H9 (cell line): ENCODE measurements around the gene EXOC3. TPM values are rescaled to one million over a fixed set of nuclear protein-coding genes. Genes with fewer than 3 reads are reported as not detected.
A peak's percentile ranks its signal among the peaks of the same experiment; 100 is the strongest.

Source experiments
- DNase-seq: peaks from one replicate; pipeline ENCODE4 v3.0.0-alpha.2; 2017
- H2AFZ ChIP-seq: one replicate; pipeline ENCODE4 v1.6.1; 2013; ENCODE audit warnings: mild to moderate bottlenecking, low read length, control low read depth, moderate library complexity
- H2AK5ac ChIP-seq: 2 replicates; pipeline ENCODE4 v1.6.1; 2013; ENCODE audit warnings: low read length, control low read depth, mixed read lengths; ENCODE audit not compliant: insufficient read length
- H2BK120ac ChIP-seq: one replicate; pipeline ENCODE4 v1.6.1; 2013; ENCODE audit warnings: low read depth, mild to moderate bottlenecking, low read length, control low read depth, inconsistent platforms; ENCODE audit not compliant: poor library complexity, severe bottlenecking
- H2BK12ac ChIP-seq: 2 replicates; pipeline ENCODE4 v1.6.1; 2013; ENCODE audit warnings: low read length, control low read depth, mixed read lengths, low read depth; ENCODE audit not compliant: insufficient read length
- H2BK15ac ChIP-seq: 2 replicates; pipeline ENCODE4 v1.6.1; 2013; ENCODE audit warnings: low read depth, low read length, control low read depth
- H2BK20ac ChIP-seq: one replicate; pipeline ENCODE4 v1.6.1; 2013; ENCODE audit warnings: low read depth, mild to moderate bottlenecking, low read length, control low read depth, inconsistent platforms; ENCODE audit not compliant: poor library complexity, severe bottlenecking
- H2BK5ac ChIP-seq: 2 replicates; pipeline ENCODE4 v1.6.1; 2013; ENCODE audit warnings: low read length, control low read depth, mixed read lengths; ENCODE audit not compliant: insufficient read length
- H3K14ac ChIP-seq: 2 replicates; pipeline ENCODE4 v1.6.1; 2013; ENCODE audit warnings: low read length, control low read depth; ENCODE audit not compliant: insufficient read depth
- H3K18ac ChIP-seq: 2 replicates; pipeline ENCODE4 v1.6.1; 2013; ENCODE audit warnings: low read depth, mild to moderate bottlenecking, mixed read lengths, low read length, control low read depth; ENCODE audit not compliant: insufficient read length
- H3K23ac ChIP-seq: 2 replicates; pipeline ENCODE4 v1.6.1; 2013; ENCODE audit warnings: low read length, control low read depth, mixed read lengths, low read depth; ENCODE audit not compliant: insufficient read length
- H3K23me2 ChIP-seq: 2 replicates; pipeline ENCODE4 v1.6.1; 2013; ENCODE audit warnings: low read depth, mild to moderate bottlenecking, mixed read lengths, low read length, control low read depth; ENCODE audit not compliant: insufficient read length, poor library complexity, severe bottlenecking
- H3K27ac ChIP-seq: 2 replicates; pipeline ENCODE4 v1.5.1; 2013; ENCODE audit warnings: low read length, control low read depth, mixed read lengths, low read depth; ENCODE audit not compliant: insufficient read length
- H3K27me3 ChIP-seq: 2 replicates; pipeline ENCODE4 v1.6.1; 2013; ENCODE audit warnings: low read length, control low read depth, inconsistent platforms; ENCODE audit not compliant: insufficient read depth
- H3K4ac ChIP-seq: 2 replicates; pipeline ENCODE4 v1.6.1; 2013; ENCODE audit warnings: low read depth, mild to moderate bottlenecking, control low read depth, inconsistent platforms, low read length, moderate library complexity
- H3K4me1 ChIP-seq: 2 replicates; pipeline ENCODE4 v1.6.1; 2013; ENCODE audit warnings: low read length, control low read depth, inconsistent platforms; ENCODE audit not compliant: insufficient read depth
- H3K4me2 ChIP-seq: 2 replicates; pipeline ENCODE4 v1.6.1; 2013; ENCODE audit warnings: low read length, control low read depth, mixed read lengths; ENCODE audit not compliant: insufficient read length, insufficient read depth
- H3K56ac ChIP-seq: 2 replicates; pipeline ENCODE4 v1.6.1; 2013; ENCODE audit warnings: low read depth, mild to moderate bottlenecking, mixed read lengths, low read length, control low read depth; ENCODE audit not compliant: insufficient read length
- H3K79me1 ChIP-seq: 2 replicates; pipeline ENCODE4 v1.6.1; 2013; ENCODE audit warnings: low read depth, mild to moderate bottlenecking, moderate library complexity, low read length, control low read depth, inconsistent platforms; ENCODE audit not compliant: insufficient read depth, poor library complexity, severe bottlenecking
- H3K79me2 ChIP-seq: 2 replicates; pipeline ENCODE4 v1.6.1; 2013; ENCODE audit warnings: low read length, control low read depth, inconsistent platforms; ENCODE audit not compliant: insufficient read depth
- H3K9ac ChIP-seq: 2 replicates; pipeline ENCODE4 v1.6.1; 2013; ENCODE audit warnings: low read length, control low read depth, mixed read lengths; ENCODE audit not compliant: insufficient read length; ENCODE audit errors: extremely low read depth
- H3K9me3 ChIP-seq: one replicate; pipeline ENCODE4 v1.6.1; 2013; ENCODE audit warnings: low read depth, low read length, inconsistent platforms; ENCODE audit not compliant: control insufficient read depth
- H3T11ph ChIP-seq: one replicate; pipeline ENCODE4 v1.6.1; 2013; ENCODE audit warnings: mild to moderate bottlenecking, low read length, control low read depth, inconsistent platforms
- H4K20me1 ChIP-seq: one replicate; pipeline ENCODE4 v1.6.1; 2013; ENCODE audit not compliant: control insufficient read depth, insufficient read length, insufficient read depth
- H4K5ac ChIP-seq: 2 replicates; pipeline ENCODE4 v1.6.1; 2013; ENCODE audit warnings: low read depth, mild to moderate bottlenecking, mixed read lengths, low read length, control low read depth; ENCODE audit not compliant: insufficient read length
- H4K8ac ChIP-seq: replicated peaks from 2 replicates; pipeline ENCODE4 v1.6.1; 2013; ENCODE audit warnings: low read length, control low read depth, mixed read lengths, low read depth; ENCODE audit not compliant: insufficient read length
- H4K91ac ChIP-seq: 2 replicates; pipeline ENCODE4 v1.6.1; 2013; ENCODE audit warnings: low read depth, mild to moderate bottlenecking, moderate library complexity, mixed read lengths, low read length, control low read depth; ENCODE audit not compliant: insufficient read length
- H3K27ac Mint-ChIP-seq, 3 experiments: 2 replicates in 2 of 3; 3 replicates in 1 of 3; pipeline ENCODE4 v1.8.0; 2020 to 2021; ENCODE audit warnings: mixed read lengths in 3 of 3, mild to moderate bottlenecking in 1 of 3, moderate library complexity in 1 of 3
- H3K27me3 Mint-ChIP-seq: 2 replicates; pipeline ENCODE4 v1.8.0; 2021; ENCODE audit warnings: low read depth, mild to moderate bottlenecking, moderate library complexity, mixed read lengths
- H3K36me3 Mint-ChIP-seq, 3 experiments: 2 replicates in 2 of 3; 3 replicates in 1 of 3; pipeline ENCODE4 v1.8.0; 2020 to 2021; ENCODE audit warnings: low read depth in 3 of 3, mixed read lengths in 3 of 3; ENCODE audit not compliant: insufficient read depth in 1 of 3
- H3K4me1 Mint-ChIP-seq, 2 experiments: 2 replicates each; pipeline ENCODE4 v1.8.0; 2020; ENCODE audit warnings: mixed read lengths in 2 of 2
- H3K4me3 Mint-ChIP-seq, 2 experiments: 2 replicates in 1 of 2; 3 replicates in 1 of 2; pipeline ENCODE4 v1.8.0; 2020 to 2021; ENCODE audit warnings: mild to moderate bottlenecking in 2 of 2, mixed read lengths in 2 of 2, moderate library complexity in 1 of 2
- H3K9me3 Mint-ChIP-seq, 2 experiments: 2 replicates in 1 of 2; 3 replicates in 1 of 2; pipeline ENCODE4 v1.8.0; 2020; ENCODE audit warnings: mild to moderate bottlenecking in 2 of 2, mixed read lengths in 2 of 2, moderate library complexity in 1 of 2
- WGBS: extraction: QIAGEN DNeasy Blood & Tissue Kit; methylation state at CpG from one replicate; pipeline ENCODE4 v1.1.7; 2013; ENCODE audit warnings: missing lambda C conversion rate, low lambda C conversion rate, mixed read lengths; ENCODE audit not compliant: insufficient read length; ENCODE audit errors: extremely low coverage; 5-methylcytosine and 5-hydroxymethylcytosine counted together
- total RNA-seq: library from RNA; stranded (reverse); gene quantifications from 2 replicates; pipeline ENCODE4 v1.2.1, GENCODE V29; 2021
- TF ChIP-seq, protein P1 (sequence below): fragments of 200-600 bp; sonication (generic); conservative IDR thresholded peaks from 3 replicates; pipeline ENCODE4 v1.8.0; 2021; ENCODE audit warnings: antibody characterized with exemption, mild to moderate bottlenecking

EXOC3 gene
- total RNA-seq, 1 experiment from 2014 or later: 36.7 TPM

- no peaks in the 10 kb centered on the region for H3K4me1 ChIP-seq
Measured at GRCh38 chr5:472076-472655, 29.2 kb downstream of the EXOC3 start.

More at GRCh38 chr5:472076-472655, 29.2 kb downstream of the EXOC3 start:
- Histone ChIP-seq H3K27me3 (peaks cover 25% of the 10 kb centered on the region; the same call in 1 of the 2 replicates), H4K20me1 (no peaks in the 10 kb centered on the region), H4K8ac (no peak overlapping the region), H3K14ac (peak overlapping the region; percentile 88), H3T11ph (no peak overlapping the region), H3K9ac (peak overlapping the region; percentile 37), H3K9me3 (no peaks in the 10 kb centered on the region), H4K91ac (no peak overlapping the region), H2AFZ (no peak overlapping the region), H3K79me2 (no peaks in the 10 kb centered on the region), H2BK20ac (no peak overlapping the region), H3K23me2 (peaks cover 16% of the 10 kb centered on the region), H3K4me2 (peak overlapping the region; percentile 41), H3K56ac (no peak overlapping the region), H2BK12ac (no peak overlapping the region), H2BK120ac (no peak overlapping the region), H3K23ac (no peak overlapping the region), H2AK5ac (no peak overlapping the region), H3K79me1 (no peaks in the 10 kb centered on the region), H4K5ac (no peak overlapping the region), H3K18ac (no peak overlapping the region), H3K27ac (no peak overlapping the region), H3K4ac (no peak overlapping the region), H2BK5ac (no peak overlapping the region), H2BK15ac (no peak overlapping the region)
- DNase-seq: no peak
- Mint-ChIP-seq H3K27ac (no peak overlapping the region), H3K27me3 (peaks cover 35% of the 10 kb centered on the region), H3K36me3 (peaks cover 0 to 6% (median 0%) of the 10 kb centered on the region in 3 experiments; a peak in 2 of 7 replicates), H3K4me3 (peak overlapping the region; percentile 60 to 75), H3K9me3 (no peaks in the 10 kb centered on the region), H3K4me1 (peaks cover 7 to 11% of the 10 kb centered on the region in 2 experiments)
- TF ChIP-seq, protein P1, sequence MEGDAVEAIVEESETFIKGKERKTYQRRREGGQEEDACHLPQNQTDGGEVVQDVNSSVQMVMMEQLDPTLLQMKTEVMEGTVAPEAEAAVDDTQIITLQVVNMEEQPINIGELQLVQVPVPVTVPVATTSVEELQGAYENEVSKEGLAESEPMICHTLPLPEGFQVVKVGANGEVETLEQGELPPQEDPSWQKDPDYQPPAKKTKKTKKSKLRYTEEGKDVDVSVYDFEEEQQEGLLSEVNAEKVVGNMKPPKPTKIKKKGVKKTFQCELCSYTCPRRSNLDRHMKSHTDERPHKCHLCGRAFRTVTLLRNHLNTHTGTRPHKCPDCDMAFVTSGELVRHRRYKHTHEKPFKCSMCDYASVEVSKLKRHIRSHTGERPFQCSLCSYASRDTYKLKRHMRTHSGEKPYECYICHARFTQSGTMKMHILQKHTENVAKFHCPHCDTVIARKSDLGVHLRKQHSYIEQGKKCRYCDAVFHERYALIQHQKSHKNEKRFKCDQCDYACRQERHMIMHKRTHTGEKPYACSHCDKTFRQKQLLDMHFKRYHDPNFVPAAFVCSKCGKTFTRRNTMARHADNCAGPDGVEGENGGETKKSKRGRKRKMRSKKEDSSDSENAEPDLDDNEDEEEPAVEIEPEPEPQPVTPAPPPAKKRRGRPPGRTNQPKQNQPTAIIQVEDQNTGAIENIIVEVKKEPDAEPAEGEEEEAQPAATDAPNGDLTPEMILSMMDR: no peak
- WGBS: no CpG with 5 or more reads among the region's 30 CpGs
